GM10266 (cell line): ENCODE results near the gene S100P.

Experiments used
- DNase-seq: peaks from one replicate; pipeline ENCODE4 v3.0.0; 2012; ENCODE audit errors: extremely low spot score
- CTCF ChIP-seq: IDR thresholded peaks from 2 replicates; pipeline ENCODE4 v1.5.1; 2012; ENCODE audit warnings: mild to moderate bottlenecking, low read depth; ENCODE audit not compliant: control insufficient read depth, insufficient read depth; ENCODE audit errors: missing control alignments

S100P gene

GRCh38 chr4:6657242-6658208, 36.2 kb upstream of the S100P start:
- no peak for TF ChIP-seq CTCF
- no peak for DNase-seq

GRCh38 chr4:6658209-6658595, 35.5 kb upstream of the S100P start:
- DNase-seq, result no peak
- no peak for TF ChIP-seq CTCF

- DNase-seq, result no peak
- no peak for TF ChIP-seq CTCF
These were observed 35.0 kb upstream of the S100P start for GRCh38 chr4:6658597-6659075.

GRCh38 chr4:6659897-6660296, 33.8 kb upstream of the S100P start:
- DNase-seq, result no peak
- TF ChIP-seq CTCF, result no peak

GRCh38 chr4:6660430-6660829, 33.2 kb upstream of the S100P start:
- DNase-seq, result no peak
- TF ChIP-seq CTCF, result no peak

GRCh38 chr4:6662591-6662990, 31.1 kb upstream of the S100P start:
- DNase-seq, result no peak
- no peak for TF ChIP-seq CTCF

GRCh38 chr4:6663596-6664393, 29.9 kb upstream of the S100P start:
- TF ChIP-seq CTCF, result no peak

More at GRCh38 chr4:6663596-6664393, 29.9 kb upstream of the S100P start:
- no peak for DNase-seq
